ENCODE results near the gene NFKBIE. TPM values are rescaled to one million over a fixed set of nuclear protein-coding genes. Genes with fewer than 3 reads are reported as not detected.

NFKBIE gene
- total and polyA plus RNA-seq, 9 of the 15 experiments (the other 6 are each of a cell fraction or from before 2014, with no cell fraction given): 2.1 to 16.4 (median 11.7) TPM

- TF ChIP-seq, protein P1, sequence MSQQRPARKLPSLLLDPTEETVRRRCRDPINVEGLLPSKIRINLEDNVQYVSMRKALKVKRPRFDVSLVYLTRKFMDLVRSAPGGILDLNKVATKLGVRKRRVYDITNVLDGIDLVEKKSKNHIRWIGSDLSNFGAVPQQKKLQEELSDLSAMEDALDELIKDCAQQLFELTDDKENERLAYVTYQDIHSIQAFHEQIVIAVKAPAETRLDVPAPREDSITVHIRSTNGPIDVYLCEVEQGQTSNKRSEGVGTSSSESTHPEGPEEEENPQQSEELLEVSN (IDR thresholded peaks at IDR 0.05; ENCODE audit: borderline replicate concordance in 1 of 2, extremely low read depth in 1 of 2, insufficient read depth in 1 of 2, insufficient read length in 1 of 2, low read depth in 1 of 2, low read length in 1 of 2, poor library complexity in 1 of 2, severe bottlenecking in 1 of 2): peak; percentile 75 to 93
- TF ChIP-seq RNF2 (IDR thresholded peaks at IDR 0.05) (no peak; the same call in 1 of the 2 replicates), ARHGAP35 (IDR thresholded peaks at IDR 0.05; ENCODE audit: partially characterized antibody) (no peak), THAP7 (CRISPR knock-in tag; IDR thresholded peaks at IDR 0.05) (no peak), ZNF79 (CRISPR knock-in tag; IDR thresholded peaks at IDR 0.05; ENCODE audit: low read depth) (no peak), FOXA1 (IDR thresholded peaks at IDR 0.05; ENCODE audit: borderline replicate concordance) (no peak), ZC3H4 (CRISPR knock-in tag; IDR thresholded peaks at IDR 0.05; ENCODE audit: borderline replicate concordance) (no peak), CHD4 (IDR thresholded peaks at IDR 0.05; ENCODE audit: insufficient read depth, insufficient replicate concordance, low read depth, low read length, poor library complexity, severe bottlenecking) (no peak), NR4A1 (CRISPR knock-in tag; IDR thresholded peaks at IDR 0.05) (no peak), NR4A1 (tag; IDR thresholded peaks at IDR 0.05) (no peak), SOX6 (IDR thresholded peaks at IDR 0.05) (peak; percentile 44), USF1 (CRISPR knock-in tag; IDR thresholded peaks at IDR 0.05) (peak; percentile 98), IRF1 (CRISPR knock-in tag; IDR thresholded peaks at IDR 0.05; ENCODE audit: borderline replicate concordance) (peak; percentile 55; the same call in 1 of the 2 replicates), ZNF551 (CRISPR knock-in tag; IDR thresholded peaks at IDR 0.05) (no peak), MXI1 (IDR thresholded peaks at IDR 0.05; ENCODE audit: low read depth, low read length) (no peak), CBX3 (IDR thresholded peaks at IDR 0.05; ENCODE audit: borderline replicate concordance in 1 of 2, low read length in 2 of 2) (peak in 1 of 2 experiments; percentile 39; a peak in 2 of 3 replicates), CREM (IDR thresholded peaks at IDR 0.05; ENCODE audit: low read depth) (peak; percentile 87), KLF10 (CRISPR knock-in tag; IDR thresholded peaks at IDR 0.05) (no peak), EP300 (IDR thresholded peaks at IDR 0.05; ENCODE audit: low read length) (peak; percentile 33), KAT7 (CRISPR knock-in tag; IDR thresholded peaks at IDR 0.05; ENCODE audit: borderline replicate concordance) (0 out of 2 replicates have a peak, but pooled peaks have one; percentile 56)
- TF ChIP-seq, protein P2, sequence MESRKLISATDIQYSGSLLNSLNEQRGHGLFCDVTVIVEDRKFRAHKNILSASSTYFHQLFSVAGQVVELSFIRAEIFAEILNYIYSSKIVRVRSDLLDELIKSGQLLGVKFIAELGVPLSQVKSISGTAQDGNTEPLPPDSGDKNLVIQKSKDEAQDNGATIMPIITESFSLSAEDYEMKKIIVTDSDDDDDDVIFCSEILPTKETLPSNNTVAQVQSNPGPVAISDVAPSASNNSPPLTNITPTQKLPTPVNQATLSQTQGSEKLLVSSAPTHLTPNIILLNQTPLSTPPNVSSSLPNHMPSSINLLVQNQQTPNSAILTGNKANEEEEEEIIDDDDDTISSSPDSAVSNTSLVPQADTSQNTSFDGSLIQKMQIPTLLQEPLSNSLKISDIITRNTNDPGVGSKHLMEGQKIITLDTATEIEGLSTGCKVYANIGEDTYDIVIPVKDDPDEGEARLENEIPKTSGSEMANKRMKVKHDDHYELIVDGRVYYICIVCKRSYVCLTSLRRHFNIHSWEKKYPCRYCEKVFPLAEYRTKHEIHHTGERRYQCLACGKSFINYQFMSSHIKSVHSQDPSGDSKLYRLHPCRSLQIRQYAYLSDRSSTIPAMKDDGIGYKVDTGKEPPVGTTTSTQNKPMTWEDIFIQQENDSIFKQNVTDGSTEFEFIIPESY (CRISPR knock-in tag; IDR thresholded peaks at IDR 0.05): peak; percentile 69; the same call in 1 of the 2 replicates
Measured at GRCh38 chr6:44257025-44257752, 8.2 kb downstream of the NFKBIE start, which contains the start of gene SLC35B2 (continued).
